HepG2 (cell line): ENCODE data around the gene ARRDC4. TPM values are rescaled to one million over a fixed set of nuclear protein-coding genes. Genes with fewer than 3 reads are reported as not detected.

Source experiments
- ATAC-seq: fragments of 200-7000 bp; cut with Tn5 transposase; 3 replicates; pipeline ENCODE4 v1.9.1; 2020; ENCODE audit warnings: mild to moderate bottlenecking, moderate library complexity
- BruUV-seq: library from RNA; stranded (reverse); fragments of 400-500 nt; replicated peaks from 2 replicates; lab custom pipeline; 2021; lab: Mats Ljungman, UMichigan
- CTCF ChIA-PET: fragments of 300-600 bp; formaldehyde crosslinking; extraction: SDS; loops from one replicate; lab custom pipeline; 2021; ENCODE audit warnings: low total read pairs, inconsistent platforms, low intra/inter-chr PET ratio; lab: Yijun Ruan, JAX
- POLR2A ChIA-PET: fragments of 350-600 bp; sonication (Branson Sonifier 250); formaldehyde crosslinking; loops from one replicate; lab custom pipeline; 2020; ENCODE audit warnings: antibody characterized with exemption, inconsistent platforms; lab: Yijun Ruan, JAX
- DNase-seq: peaks from one replicate; pipeline ENCODE4 v3.0.0-alpha.2; 2015; ENCODE audit warnings: low spot score
- FAIRE-seq: peaks from 3 replicates; lab custom pipeline; 2011; peaks lifted over from hg19 to GRCh38; lab: Jason Lieb, UNC
- H2AFZ ChIP-seq: one replicate; pipeline ENCODE4 v1.6.1; 2011; ENCODE audit warnings: low read length, inconsistent platforms
- H3K27ac ChIP-seq: fragments of 300-600 bp; 3 replicates; pipeline ENCODE4 v1.8.0; 2011; ENCODE audit warnings: mixed run types, mild to moderate bottlenecking, mixed read lengths, low read length, inconsistent platforms; ENCODE audit not compliant: insufficient read depth; ENCODE audit errors: extremely low read length
- H3K27me3 ChIP-seq, 2 experiments: fragments of 200-600 bp in 1 of 2; 2 replicates in 1 of 2; 3 replicates in 1 of 2; pipeline versions ENCODE4 v1.6.0 to v1.8.0; 2011; ENCODE audit warnings: low read length in 2 of 2, mild to moderate bottlenecking in 2 of 2, moderate library complexity in 2 of 2, inconsistent platforms in 1 of 2; ENCODE audit not compliant: insufficient read depth in 2 of 2, control insufficient read depth in 1 of 2
- H3K36me3 ChIP-seq, 2 experiments: fragments of 200-600 bp in 1 of 2; replicated peaks in 1 of 2; 2 replicates in 1 of 2; 3 replicates in 1 of 2; pipeline versions ENCODE4 v1.5.1 to v1.8.0; 2011; ENCODE audit warnings: low read length in 2 of 2, inconsistent platforms in 1 of 2; ENCODE audit not compliant: insufficient read depth in 2 of 2, control insufficient read depth in 1 of 2
- H3K4me1 ChIP-seq: 2 replicates; pipeline ENCODE4 v1.5.1; 2012; ENCODE audit warnings: low read length, inconsistent platforms; ENCODE audit not compliant: insufficient read depth
- H3K4me2 ChIP-seq: 2 replicates; pipeline ENCODE4 v1.6.0; 2011; ENCODE audit warnings: low read depth, low read length, inconsistent platforms
- H3K4me3 ChIP-seq, 3 experiments: fragments of 200-600 bp in 1 of 3; sonication (generic), shearing (Covaris generic) in 1 of 3; replicated peaks in 1 of 3; 2 replicates each; pipeline ENCODE4 v1.5.1; 2011 to 2016; ENCODE audit warnings: low read length in 3 of 3, inconsistent platforms in 2 of 3, low read depth in 2 of 3, mild to moderate bottlenecking in 2 of 3, control low read depth in 1 of 3, mixed read lengths in 1 of 3; ENCODE audit not compliant: insufficient read depth in 1 of 3
- H3K79me2 ChIP-seq: one replicate; pipeline ENCODE4 v1.6.1; 2011; ENCODE audit warnings: low read length, inconsistent platforms; ENCODE audit not compliant: insufficient read depth
- H3K9ac ChIP-seq: 2 replicates; pipeline ENCODE4 v1.6.0; 2011; ENCODE audit warnings: mild to moderate bottlenecking, low read depth, low read length, inconsistent platforms; ENCODE audit not compliant: insufficient read depth
- H3K9me3 ChIP-seq: 2 replicates; pipeline ENCODE4 v1.5.1; 2012; ENCODE audit warnings: mild to moderate bottlenecking, low read length
- H4K20me1 ChIP-seq: 2 replicates; pipeline ENCODE4 v1.6.0; 2011; ENCODE audit warnings: inconsistent platforms, mild to moderate bottlenecking, low read length, moderate library complexity; ENCODE audit not compliant: insufficient read depth
- ASH2L ChIP-seq: fragments of 300-600, 200-600 bp; sonication (generic); IDR thresholded peaks from 2 replicates; pipeline ENCODE4 v1.7.0; 2017; ENCODE audit warnings: low read depth, mild to moderate bottlenecking, moderate library complexity, mixed read lengths, low read length; ENCODE audit not compliant: insufficient read length
- DNMT1 ChIP-seq: sonication (generic); formaldehyde crosslinking; IDR thresholded peaks from 2 replicates; pipeline ENCODE4 v1.5.1; 2020; ENCODE audit warnings: mild to moderate bottlenecking, missing genetic modification reagents
- HMGXB3 ChIP-seq: sonication (generic); formaldehyde crosslinking; IDR thresholded peaks from 2 replicates; pipeline ENCODE4 v1.4.0; 2020; ENCODE audit warnings: missing genetic modification reagents, borderline replicate concordance
- WGBS: methylation state at CpG from one replicate; pipeline ENCODE4 v1.1.6; 2017; ENCODE audit warnings: low lambda C conversion rate; 5-methylcytosine and 5-hydroxymethylcytosine counted together
- in situ Hi-C: cut with HindIII; loops from 2 replicates; pipeline ENCODE4 v1.10.0; 2017; ENCODE audit warnings: low pct_unique_long_range_greater_than_20kb; ENCODE audit not compliant: extremely low pct_ligation_motif_present
- intact Hi-C: fragments of 100-400 bp; cut with micrococcal nuclease; formaldehyde crosslinking; loops from one replicate; pipeline ENCODE4 v1.10.0; 2022; ENCODE audit not compliant: unreplicated experiment
- polyA plus RNA-seq, 8 experiments: library from polyadenylated mRNA; depleted of rRNA in 3 of 8; stranded (reverse) in 7 of 8; unstranded in 1 of 8; fragments of >200 nt; fragmentation: Illumina TruSeq in 4 of 8; extraction: Trizol in 4 of 8; gene quantifications; 2 replicates each; pipeline versions ENCODE4 v1.2.1 to v1.2.3, GENCODE V29; 2011 to 2016; ENCODE audit warnings: low read depth in 4 of 8, missing spikeins in 1 of 8, mixed read lengths in 1 of 8; ENCODE audit not compliant: insufficient read depth in 1 of 8
- total RNA-seq, 5 experiments: library from RNA; depleted of rRNA; stranded (reverse); fragments of >200 nt; fragmentation: Illumina TruSeq; extraction: Trizol; gene quantifications; 2 replicates each; pipeline ENCODE4 v1.2.3, GENCODE V29; 2016; ENCODE audit warnings: low read depth in 1 of 5
- TF ChIP-seq, protein P1 (sequence below): sonication (generic); formaldehyde crosslinking; conservative IDR thresholded peaks from 2 replicates; pipeline ENCODE4 v1.4.0; 2020; ENCODE audit warnings: missing genetic modification reagents
- TF ChIP-seq, protein P2 (sequence below): sonication (generic); formaldehyde crosslinking; IDR thresholded peaks from 2 replicates; pipeline ENCODE4 v1.4.0; 2020; ENCODE audit warnings: missing genetic modification reagents
- TF ChIP-seq, protein P3 (sequence below): sonication (generic); formaldehyde crosslinking; IDR thresholded peaks from one replicate; pipeline ENCODE4 v1.5.1; 2020; ENCODE audit warnings: mild to moderate bottlenecking, missing genetic modification reagents; ENCODE audit errors: not compliant biosample characterization

ARRDC4 gene
- total and polyA plus RNA-seq, 2 of the 13 experiments (the other 11 are each of a cell fraction or from before 2014, with no cell fraction given), result 1.5 to 2.5 TPM

DNA sequence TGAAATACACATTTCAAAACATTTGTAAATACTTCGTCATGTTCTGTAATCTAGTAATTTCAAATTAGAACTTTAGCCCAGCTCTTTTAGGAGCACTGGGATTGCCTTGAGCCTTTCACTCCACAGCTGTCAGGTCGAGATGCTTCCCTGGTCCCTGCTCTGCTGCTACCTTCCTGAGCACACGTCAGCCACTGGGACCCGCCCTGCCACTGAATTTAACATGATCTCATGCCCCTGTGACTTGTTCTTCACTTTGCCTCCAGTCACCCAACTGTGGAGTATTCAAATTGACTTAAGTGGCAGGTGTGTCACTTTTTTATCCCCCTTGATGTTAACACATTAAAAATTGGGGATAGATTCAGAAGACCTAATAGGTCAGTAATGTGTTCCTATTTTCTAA is 3.3 kb downstream of the ARRDC4 start:
- H3K79me2 ChIP-seq, result no peaks in the 10 kb centered on the region
- no peaks in the 10 kb centered on the region for H3K9me3 ChIP-seq
- H4K20me1 ChIP-seq, result no peaks in the 10 kb centered on the region
- BruUV-seq, result no TSS peak
- H3K27ac ChIP-seq, result no peak overlapping the region
- ATAC-seq (no peak), FAIRE-seq (no peak), DNase-seq (no peak)
- intact Hi-C loops (no loop called here), in situ Hi-C loops (no loop called here)
- no peak overlapping the region for H2AFZ ChIP-seq
- no peak overlapping the region for H3K9ac ChIP-seq
- no peaks in the 10 kb centered on the region; a peak in 1 of 5 replicates for H3K36me3 ChIP-seq
- 70% methylated on average over 4 of the region's 4 CpGs for WGBS
- peaks cover 30% of the 10 kb centered on the region for H3K4me1 ChIP-seq
- no peaks in the 10 kb centered on the region for H3K27me3 ChIP-seq
- ChIA-PET POLR2A (no interaction called here), CTCF (no interaction called here)
- H3K4me2 ChIP-seq, result no peak overlapping the region
- H3K4me3 ChIP-seq, result no peak overlapping the region
- TF ChIP-seq DNMT1 (CRISPR knock-in tag), result no peak
- TF ChIP-seq, protein P1, sequence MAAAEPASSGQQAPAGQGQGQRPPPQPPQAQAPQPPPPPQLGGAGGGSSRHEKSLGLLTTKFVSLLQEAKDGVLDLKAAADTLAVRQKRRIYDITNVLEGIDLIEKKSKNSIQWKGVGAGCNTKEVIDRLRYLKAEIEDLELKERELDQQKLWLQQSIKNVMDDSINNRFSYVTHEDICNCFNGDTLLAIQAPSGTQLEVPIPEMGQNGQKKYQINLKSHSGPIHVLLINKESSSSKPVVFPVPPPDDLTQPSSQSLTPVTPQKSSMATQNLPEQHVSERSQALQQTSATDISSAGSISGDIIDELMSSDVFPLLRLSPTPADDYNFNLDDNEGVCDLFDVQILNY (CRISPR knock-in tag), result no peak
- no peak for TF ChIP-seq HMGXB3 (CRISPR knock-in tag)
- TF ChIP-seq, protein P2, sequence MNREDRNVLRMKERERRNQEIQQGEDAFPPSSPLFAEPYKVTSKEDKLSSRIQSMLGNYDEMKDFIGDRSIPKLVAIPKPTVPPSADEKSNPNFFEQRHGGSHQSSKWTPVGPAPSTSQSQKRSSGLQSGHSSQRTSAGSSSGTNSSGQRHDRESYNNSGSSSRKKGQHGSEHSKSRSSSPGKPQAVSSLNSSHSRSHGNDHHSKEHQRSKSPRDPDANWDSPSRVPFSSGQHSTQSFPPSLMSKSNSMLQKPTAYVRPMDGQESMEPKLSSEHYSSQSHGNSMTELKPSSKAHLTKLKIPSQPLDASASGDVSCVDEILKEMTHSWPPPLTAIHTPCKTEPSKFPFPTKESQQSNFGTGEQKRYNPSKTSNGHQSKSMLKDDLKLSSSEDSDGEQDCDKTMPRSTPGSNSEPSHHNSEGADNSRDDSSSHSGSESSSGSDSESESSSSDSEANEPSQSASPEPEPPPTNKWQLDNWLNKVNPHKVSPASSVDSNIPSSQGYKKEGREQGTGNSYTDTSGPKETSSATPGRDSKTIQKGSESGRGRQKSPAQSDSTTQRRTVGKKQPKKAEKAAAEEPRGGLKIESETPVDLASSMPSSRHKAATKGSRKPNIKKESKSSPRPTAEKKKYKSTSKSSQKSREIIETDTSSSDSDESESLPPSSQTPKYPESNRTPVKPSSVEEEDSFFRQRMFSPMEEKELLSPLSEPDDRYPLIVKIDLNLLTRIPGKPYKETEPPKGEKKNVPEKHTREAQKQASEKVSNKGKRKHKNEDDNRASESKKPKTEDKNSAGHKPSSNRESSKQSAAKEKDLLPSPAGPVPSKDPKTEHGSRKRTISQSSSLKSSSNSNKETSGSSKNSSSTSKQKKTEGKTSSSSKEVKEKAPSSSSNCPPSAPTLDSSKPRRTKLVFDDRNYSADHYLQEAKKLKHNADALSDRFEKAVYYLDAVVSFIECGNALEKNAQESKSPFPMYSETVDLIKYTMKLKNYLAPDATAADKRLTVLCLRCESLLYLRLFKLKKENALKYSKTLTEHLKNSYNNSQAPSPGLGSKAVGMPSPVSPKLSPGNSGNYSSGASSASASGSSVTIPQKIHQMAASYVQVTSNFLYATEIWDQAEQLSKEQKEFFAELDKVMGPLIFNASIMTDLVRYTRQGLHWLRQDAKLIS, result no peak
- TF ChIP-seq ASH2L, result no peak
- TF ChIP-seq, protein P3, sequence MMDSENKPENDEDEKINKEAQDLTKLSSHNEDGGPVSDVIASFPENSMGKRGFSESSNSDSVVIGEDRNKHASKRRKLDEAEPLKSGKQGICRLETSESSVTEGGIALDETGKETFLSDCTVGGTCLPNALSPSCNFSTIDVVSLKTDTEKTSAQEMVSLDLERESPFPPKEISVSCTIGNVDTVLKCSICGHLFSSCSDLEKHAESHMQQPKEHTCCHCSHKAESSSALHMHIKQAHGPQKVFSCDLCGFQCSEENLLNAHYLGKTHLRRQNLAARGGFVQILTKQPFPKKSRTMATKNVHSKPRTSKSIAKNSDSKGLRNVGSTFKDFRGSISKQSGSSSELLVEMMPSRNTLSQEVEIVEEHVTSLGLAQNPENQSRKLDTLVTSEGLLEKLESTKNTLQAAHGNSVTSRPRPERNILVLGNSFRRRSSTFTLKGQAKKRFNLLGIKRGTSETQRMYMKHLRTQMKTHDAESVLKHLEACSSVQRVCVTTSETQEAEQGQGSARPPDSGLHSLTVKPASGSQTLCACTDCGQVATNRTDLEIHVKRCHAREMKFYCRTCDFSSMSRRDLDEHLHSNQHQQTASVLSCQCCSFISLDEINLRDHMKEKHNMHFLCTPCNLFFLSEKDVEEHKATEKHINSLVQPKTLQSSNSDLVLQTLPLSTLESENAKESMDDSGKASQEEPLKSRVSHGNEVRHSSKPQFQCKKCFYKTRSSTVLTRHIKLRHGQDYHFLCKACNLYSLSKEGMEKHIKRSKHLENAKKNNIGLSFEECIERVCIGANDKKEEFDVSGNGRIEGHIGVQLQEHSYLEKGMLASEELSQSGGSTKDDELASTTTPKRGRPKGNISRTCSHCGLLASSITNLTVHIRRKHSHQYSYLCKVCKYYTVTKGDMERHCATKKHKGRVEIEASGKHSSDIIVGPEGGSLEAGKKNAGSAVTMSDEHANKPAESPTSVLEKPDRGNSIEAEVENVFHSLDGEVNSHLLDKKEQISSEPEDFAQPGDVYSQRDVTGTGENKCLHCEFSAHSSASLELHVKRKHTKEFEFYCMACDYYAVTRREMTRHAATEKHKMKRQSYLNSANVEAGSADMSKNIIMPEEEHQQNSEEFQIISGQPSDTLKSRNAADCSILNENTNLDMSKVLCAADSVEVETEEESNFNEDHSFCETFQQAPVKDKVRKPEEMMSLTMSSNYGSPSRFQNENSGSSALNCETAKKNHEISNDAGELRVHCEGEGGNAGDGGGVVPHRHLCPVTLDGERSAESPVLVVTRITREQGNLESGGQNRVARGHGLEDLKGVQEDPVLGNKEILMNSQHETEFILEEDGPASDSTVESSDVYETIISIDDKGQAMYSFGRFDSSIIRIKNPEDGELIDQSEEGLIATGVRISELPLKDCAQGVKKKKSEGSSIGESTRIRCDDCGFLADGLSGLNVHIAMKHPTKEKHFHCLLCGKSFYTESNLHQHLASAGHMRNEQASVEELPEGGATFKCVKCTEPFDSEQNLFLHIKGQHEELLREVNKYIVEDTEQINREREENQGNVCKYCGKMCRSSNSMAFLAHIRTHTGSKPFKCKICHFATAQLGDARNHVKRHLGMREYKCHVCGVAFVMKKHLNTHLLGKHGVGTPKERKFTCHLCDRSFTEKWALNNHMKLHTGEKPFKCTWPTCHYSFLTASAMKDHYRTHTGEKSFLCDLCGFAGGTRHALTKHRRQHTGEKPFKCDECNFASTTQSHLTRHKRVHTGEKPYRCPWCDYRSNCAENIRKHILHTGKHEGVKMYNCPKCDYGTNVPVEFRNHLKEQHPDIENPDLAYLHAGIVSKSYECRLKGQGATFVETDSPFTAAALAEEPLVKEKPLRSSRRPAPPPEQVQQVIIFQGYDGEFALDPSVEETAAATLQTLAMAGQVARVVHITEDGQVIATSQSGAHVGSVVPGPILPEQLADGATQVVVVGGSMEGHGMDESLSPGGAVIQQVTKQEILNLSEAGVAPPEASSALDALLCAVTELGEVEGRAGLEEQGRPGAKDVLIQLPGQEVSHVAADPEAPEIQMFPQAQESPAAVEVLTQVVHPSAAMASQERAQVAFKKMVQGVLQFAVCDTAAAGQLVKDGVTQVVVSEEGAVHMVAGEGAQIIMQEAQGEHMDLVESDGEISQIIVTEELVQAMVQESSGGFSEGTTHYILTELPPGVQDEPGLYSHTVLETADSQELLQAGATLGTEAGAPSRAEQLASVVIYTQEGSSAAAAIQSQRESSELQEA (CRISPR knock-in tag), result no peak
